Measurements from ENCODE around the gene PARD3. TPM values are rescaled to one million over a fixed set of nuclear protein-coding genes. Genes with fewer than 3 reads are reported as not detected.
A peak's percentile ranks its signal among the peaks of the same experiment; 100 is the strongest.
"Not testable (repeated sequence)": the region's sequence is repeated elsewhere in the genome, so short reads cannot be mapped to it uniquely, and the experiment has no call there.

The PARD3 gene
- total RNA-seq, 1 donor from 2014 or later, result 25.3 TPM

- intact Hi-C loops (cut with micrococcal nuclease), result no loop called here
- ATAC-seq (no peak), DNase-seq (no peak)
These were observed 401.1 kb downstream of the PARD3 start for GRCh38 chr10:34413756-34414587.

- no peak for ATAC-seq
- intact Hi-C loops (cut with micrococcal nuclease), result no loop called here
- no peak for DNase-seq
These were observed 401.9 kb downstream of the PARD3 start for GRCh38 chr10:34413214-34413613.

GRCh38 chr10:34408956-34409355, 406.1 kb downstream of the PARD3 start:
- no peak for DNase-seq
- no peak for ATAC-seq
- intact Hi-C loops (cut with micrococcal nuclease), result no loop called here

- DNase-seq, result no peak
- no peak for ATAC-seq
- intact Hi-C loops (cut with micrococcal nuclease), result no loop called here
These were observed 406.7 kb downstream of the PARD3 start for GRCh38 chr10:34408381-34408780.

- ATAC-seq (peak; percentile 68), DNase-seq (no peak)
- intact Hi-C loops (cut with micrococcal nuclease), result no loop called here
These were observed 407.7 kb downstream of the PARD3 start for GRCh38 chr10:34407324-34407805.

GRCh38 chr10:34406463-34407323, 408.4 kb downstream of the PARD3 start:
- intact Hi-C loops (cut with micrococcal nuclease), result no loop called here
- no peak for DNase-seq
- no peak for ATAC-seq

GRCh38 chr10:34405611-34406462, 409.3 kb downstream of the PARD3 start:
- no peak for DNase-seq
- no peak for ATAC-seq
- intact Hi-C loops (cut with micrococcal nuclease), result no loop called here

- ATAC-seq, result no peak
- intact Hi-C loops (cut with micrococcal nuclease), result no loop called here
These were observed 411.6 kb downstream of the PARD3 start for GRCh38 chr10:34403512-34403911.

GRCh38 chr10:34400075-34400474, 415.0 kb downstream of the PARD3 start:
- no peak for ATAC-seq
- intact Hi-C loops (cut with micrococcal nuclease), result no loop called here
- no peak for DNase-seq

More at GRCh38 chr10:34403512-34403911, 411.6 kb downstream of the PARD3 start:
- DNase-seq, result no peak

- ATAC-seq (no peak), DNase-seq (no peak)
- intact Hi-C loops (cut with micrococcal nuclease), result no loop called here
These were observed 416.1 kb downstream of the PARD3 start for GRCh38 chr10:34399013-34399412.

GRCh38 chr10:34397324-34397723, 417.8 kb downstream of the PARD3 start:
- peak; percentile 25 for ATAC-seq
- no peak for DNase-seq
- intact Hi-C loops (cut with micrococcal nuclease), result no loop called here

GRCh38 chr10:34396663-34397062, 418.4 kb downstream of the PARD3 start:
- intact Hi-C loops (cut with micrococcal nuclease), result no loop called here
- no peak for DNase-seq
- no peak for ATAC-seq

- intact Hi-C loops (cut with micrococcal nuclease), result no loop called here
- DNase-seq, result no peak
- ATAC-seq, result no peak
These were observed 422.4 kb downstream of the PARD3 start for GRCh38 chr10:34392641-34393170.

GRCh38 chr10:34391168-34391567, 423.9 kb downstream of the PARD3 start:
- intact Hi-C loops (cut with micrococcal nuclease); ATAC-seq; DNase-seq: not testable (repeated sequence)

GRCh38 chr10:34389801-34390200, 425.3 kb downstream of the PARD3 start:
- intact Hi-C loops (cut with micrococcal nuclease), result no loop called here
- no peak for DNase-seq
- no peak for ATAC-seq

GRCh38 chr10:34386921-34387320, 428.2 kb downstream of the PARD3 start:
- DNase-seq (no peak), ATAC-seq (no peak)
- intact Hi-C loops (cut with micrococcal nuclease), result no loop called here

- intact Hi-C loops (cut with micrococcal nuclease), result no loop called here
- ATAC-seq (no peak), DNase-seq (no peak)
These were observed 430.7 kb downstream of the PARD3 start for GRCh38 chr10:34384372-34384771.

- no peak for DNase-seq
- intact Hi-C loops (cut with micrococcal nuclease), result no loop called here
- ATAC-seq, result no peak
These were observed 432.5 kb downstream of the PARD3 start for GRCh38 chr10:34382626-34383025.

GRCh38 chr10:34380856-34381255, 434.2 kb downstream of the PARD3 start:
- no peak for ATAC-seq
- intact Hi-C loops (cut with micrococcal nuclease), result no loop called here
- DNase-seq, result no peak
